Left cardiac atrium (tissue), 4 donors: ENCODE measurements around the gene FTL. TPM values are rescaled to one million over a fixed set of nuclear protein-coding genes. Genes with fewer than 3 reads are reported as not detected.

Experiments
- ATAC-seq, 2 donors: fragments of 200-7000 bp; cut with Tn5 transposase; one replicate each; pipeline ENCODE4 v1.9.1; 2020; ENCODE audit warnings: mild to moderate bottlenecking in 2 of 2, moderate library complexity in 2 of 2
- DNase-seq: peaks from one replicate; pipeline ENCODE4 v3.0.0-alpha.2; 2020
- intact Hi-C, 2 donors: fragments of 100-400 bp; cut with DNase I; formaldehyde crosslinking; loops; one replicate each; pipeline versions ENCODE4 v1.14.1 to v1.15.1; 2022 to 2023
- microRNA-seq, 2 donors: library from miRNA; unstranded; fragments of <30 nt; microRNA quantifications; one replicate each; pipeline ENCODE4 v1.2.0, GENCODE V29; 2020
- total RNA-seq, 2 donors: library from RNA; stranded (reverse); fragmentation: NEBNext Ultra II Directional; extraction: Animal tissue kit (Norgen Biotek cat#: 25700); gene quantifications; one replicate each; pipeline ENCODE4 v1.2.1, GENCODE V29; 2021
- donor health status: DM: no; HTN: yes; CAD: no.
- donor health status: DM: no; HTN: yes; CAD: no; lungs with severe emphysema.
- donor health status: DM: yes; HTN: yes; CAD: no.
- donor health status: Dilated cardiomyopathy.

Gene FTL
- total RNA-seq, 2 donors from 2014 or later: 1,813 to 2,086 TPM

GRCh38 chr19:49004964-49005614, 40.0 kb downstream of the FTL start:
- DNase-seq (no peak), ATAC-seq (no peak)
- intact Hi-C loops: loop anchor here in 1 of 2 donors (10.0 kb wide), 1 partner anchor 200 kb away; no protein-coding TSS in a partner anchor

GRCh38 chr19:49006905-49007304, 41.8 kb downstream of the FTL start:
- intact Hi-C loops: loop anchor here in 1 of 2 donors (10.0 kb wide), 1 partner anchor 198 kb away; no protein-coding TSS in a partner anchor
- ATAC-seq: no peak
- DNase-seq: no peak

GRCh38 chr19:49009828-49010227, 44.7 kb downstream of the FTL start:
- no peak for DNase-seq

GRCh38 chr19:49010453-49010852, 45.3 kb downstream of the FTL start:
- intact Hi-C loops: no loop called here
- no peak for ATAC-seq
- no peak for DNase-seq

More at GRCh38 chr19:49009828-49010227, 44.7 kb downstream of the FTL start:
- intact Hi-C loops: loop anchor here in 1 of 2 donors (10.0 kb wide), 1 partner anchor 195 kb away; no protein-coding TSS in a partner anchor
- ATAC-seq: no peak

GRCh38 chr19:49011194-49011593, 46.1 kb downstream of the FTL start:
- DNase-seq (no peak), ATAC-seq (no peak)
- intact Hi-C loops: no loop called here

GRCh38 chr19:49014123-49014869, 49.2 kb downstream of the FTL start:
- intact Hi-C loops: no loop called here
- ATAC-seq: no peak
- peak; percentile 49 for DNase-seq

GRCh38 chr19:49014870-49015255, 49.8 kb downstream of the FTL start:
- intact Hi-C loops: no loop called here
- DNase-seq (no peak), ATAC-seq (no peak)

- intact Hi-C loops: no loop called here
- ATAC-seq: no peak
- DNase-seq: no peak
Measured at GRCh38 chr19:49016067-49016839, 51.1 kb downstream of the FTL start.

Small RNAs within 50 kb of the gene (microRNA-seq; reads per million reads assigned to microRNA genes)
- gene MIR6798: 0 reads per million in 2 donors

Other genes starting within 250 kb of the FTL start
- gene MAMSTR, start 245.6 kb upstream of the FTL start, total RNA-seq: 1 to 10 TPM; 1.6 to 3.2 TPM
- gene RASIP1, start 224.7 kb upstream of the FTL start, total RNA-seq: 10 to 100 TPM; 14.9 to 23.8 TPM
- under 1 TPM; 0.29 to 0.92 TPM for gene IZUMO1, start 218.4 kb upstream of the FTL start, total RNA-seq
- 1 to 10 TPM; 2.1 to 3.5 TPM for gene FUT1, start 212.7 kb upstream of the FTL start, total RNA-seq
- gene FGF21, start 209.8 kb upstream of the FTL start, total RNA-seq: not detected
- 10 to 100 TPM; 29.8 to 37.7 TPM for gene BCAT2, start 154.3 kb upstream of the FTL start, total RNA-seq
- gene HSD17B14, start 128.8 kb upstream of the FTL start, total RNA-seq: 1 to 10 TPM; 2.8 to 5.4 TPM
- 10 to 100 TPM; 29.6 to 67.1 TPM for gene PLEKHA4, start 96.7 kb upstream of the FTL start, total RNA-seq
- gene PPP1R15A, start 92.9 kb upstream of the FTL start, total RNA-seq: 10 to 100 TPM; 67.2 to 78.6 TPM
- gene TULP2, start 66.6 kb upstream of the FTL start, total RNA-seq: under 1 TPM in 1 of 2 donors, not detected in 1; 0.50 TPM
- 100 to 1,000 TPM; 279 to 342 TPM for gene NUCB1, start 65.0 kb upstream of the FTL start, total RNA-seq
- not detected for gene DHDH, start 31.6 kb upstream of the FTL start, total RNA-seq
- 10 to 100 TPM; 28.8 to 36.1 TPM for gene BAX, start 10.4 kb upstream of the FTL start, total RNA-seq
- gene GYS1, start 28.0 kb downstream of the FTL start, total RNA-seq: 10 to 100 TPM; 66.4 to 95.7 TPM
- 10 to 100 TPM; 39.3 to 50.0 TPM for gene RUVBL2, start 28.6 kb downstream of the FTL start, total RNA-seq
- gene LHB, start 51.8 kb downstream of the FTL start, total RNA-seq: under 1 TPM in 1 of 2 donors, not detected in 1; 0.55 TPM
- not detected for gene CGB3, start 59.0 kb downstream of the FTL start, total RNA-seq
- gene CGB2, start 66.6 kb downstream of the FTL start, total RNA-seq: not detected
- gene CGB1, start 71.6 kb downstream of the FTL start, total RNA-seq: not detected
- gene CGB5, start 78.5 kb downstream of the FTL start, total RNA-seq: not detected
- gene CGB8, start 83.8 kb downstream of the FTL start, total RNA-seq: not detected
- gene CGB7, start 92.4 kb downstream of the FTL start, total RNA-seq: under 1 TPM in 1 of 2 donors, not detected in 1; 0.29 TPM
- 1 to 10 TPM in 1 of 2 donors, under 1 TPM in 1; 0.81 to 1.2 TPM for gene NTF4, start 99.5 kb downstream of the FTL start, total RNA-seq
- gene KCNA7, start 107.4 kb downstream of the FTL start, total RNA-seq: 1 to 10 TPM; 2.4 to 3.0 TPM
- 100 to 1,000 TPM in 1 of 2 donors, 10 to 100 TPM in 1; 98.3 to 134 TPM for gene SNRNP70, start 120.1 kb downstream of the FTL start, total RNA-seq
- gene LIN7B, start 149.1 kb downstream of the FTL start, total RNA-seq: 10 to 100 TPM; 11.4 to 14.9 TPM
- gene C19orf73, start 153.8 kb downstream of the FTL start, total RNA-seq: 1 to 10 TPM in 1 of 2 donors, under 1 TPM in 1; 0.47 to 1.6 TPM
- 10 to 100 TPM in 1 of 2 donors, 1 to 10 TPM in 1; 6.7 to 11.5 TPM for gene PPFIA3, start 154.2 kb downstream of the FTL start, total RNA-seq
- 100 to 1,000 TPM; 480 to 499 TPM for gene HRC, start 190.1 kb downstream of the FTL start, total RNA-seq
- 10 to 100 TPM; 24.4 to 30.6 TPM for gene TRPM4, start 192.5 kb downstream of the FTL start, total RNA-seq